Pons (tissue), 1 donor: ENCODE results near the gene ODAD4.
"Not testable (repeated sequence)": the region's sequence is repeated elsewhere in the genome, so short reads cannot be mapped to it uniquely, and the experiment has no call there.

ENCODE experiments used
- DNase-seq: peaks from one replicate; pipeline ENCODE4 v3.0.0-alpha.2; 2016; ENCODE audit warnings: low spot score

The ODAD4 gene

DNA sequence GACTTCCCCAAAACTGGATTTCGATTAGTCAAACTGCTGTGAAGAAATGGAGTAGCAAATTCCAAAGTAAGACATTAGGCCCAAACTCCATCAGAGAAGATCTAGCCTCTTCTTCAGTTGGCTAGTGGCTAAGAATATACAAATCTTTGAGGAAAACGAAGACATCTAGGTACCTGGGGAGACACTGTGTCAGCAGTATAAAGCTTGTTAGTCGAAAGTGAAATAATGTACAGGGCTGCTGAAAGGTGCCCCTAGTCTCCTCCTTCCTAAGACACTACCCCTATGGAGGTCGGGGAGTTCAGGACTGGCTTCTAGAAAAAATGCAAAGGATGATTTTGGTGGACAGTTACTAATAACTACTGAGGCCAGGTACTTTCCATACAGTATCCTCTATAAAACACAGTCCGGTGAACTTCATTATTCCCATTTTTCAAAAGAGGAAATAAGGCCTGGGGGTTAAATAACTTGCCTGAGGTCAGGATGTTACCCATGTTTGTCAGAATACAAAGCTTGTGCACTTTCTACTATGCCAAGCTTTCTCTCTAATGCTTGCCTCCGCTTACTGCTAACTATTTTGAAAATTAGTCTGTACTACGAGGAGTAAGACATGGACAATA is 71.9 kb downstream of the ODAD4 start:
- DNase-seq, result no peak

- peak; percentile 89 for DNase-seq
Observed at GRCh38 chr17:42002792-42003301, 72.4 kb downstream of the ODAD4 start.

DNA sequence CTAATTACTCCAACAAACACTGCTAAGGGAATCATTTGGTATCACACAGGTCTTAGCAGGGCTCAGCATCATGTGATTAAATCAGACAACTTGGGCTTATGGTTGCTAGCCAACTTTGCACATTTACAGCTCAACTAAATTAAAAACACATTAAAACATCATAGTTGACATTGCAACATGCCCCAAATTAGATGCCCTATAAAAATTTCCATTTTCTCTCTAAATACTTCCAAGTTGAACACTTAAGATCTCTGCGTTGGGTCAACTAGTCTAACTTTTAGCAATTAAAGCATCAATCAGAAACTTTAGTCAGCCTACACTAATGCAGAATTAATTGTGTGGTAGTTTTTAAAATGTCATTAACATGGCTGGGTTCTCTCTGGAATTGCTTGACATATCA is 74.7 kb downstream of the ODAD4 start:
- DNase-seq, result no peak

- peak; percentile 92 for DNase-seq
Observed at GRCh38 chr17:42009170-42009569, 78.8 kb downstream of the ODAD4 start.

DNA sequence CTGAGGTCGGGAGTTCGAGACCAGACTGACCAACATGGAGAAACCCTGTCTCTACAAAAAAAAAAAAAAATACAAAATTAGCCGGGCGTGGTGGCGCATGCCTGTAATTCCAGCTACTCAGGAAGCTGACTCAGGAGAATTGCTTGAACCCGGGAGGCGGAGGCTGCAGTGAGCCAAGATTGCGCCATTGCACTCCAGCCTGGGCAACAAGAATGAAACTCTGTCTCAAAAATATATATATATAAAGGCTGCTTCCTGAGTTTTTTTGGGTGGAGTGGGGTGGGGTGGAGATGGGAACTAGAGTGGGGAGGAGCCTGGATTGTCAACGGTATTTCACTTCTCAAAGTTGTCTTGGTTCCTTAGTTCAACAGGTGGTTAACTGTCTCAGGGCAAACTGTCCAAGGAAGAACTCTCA is 79.9 kb downstream of the ODAD4 start:
- not testable (repeated sequence) for DNase-seq

DNA sequence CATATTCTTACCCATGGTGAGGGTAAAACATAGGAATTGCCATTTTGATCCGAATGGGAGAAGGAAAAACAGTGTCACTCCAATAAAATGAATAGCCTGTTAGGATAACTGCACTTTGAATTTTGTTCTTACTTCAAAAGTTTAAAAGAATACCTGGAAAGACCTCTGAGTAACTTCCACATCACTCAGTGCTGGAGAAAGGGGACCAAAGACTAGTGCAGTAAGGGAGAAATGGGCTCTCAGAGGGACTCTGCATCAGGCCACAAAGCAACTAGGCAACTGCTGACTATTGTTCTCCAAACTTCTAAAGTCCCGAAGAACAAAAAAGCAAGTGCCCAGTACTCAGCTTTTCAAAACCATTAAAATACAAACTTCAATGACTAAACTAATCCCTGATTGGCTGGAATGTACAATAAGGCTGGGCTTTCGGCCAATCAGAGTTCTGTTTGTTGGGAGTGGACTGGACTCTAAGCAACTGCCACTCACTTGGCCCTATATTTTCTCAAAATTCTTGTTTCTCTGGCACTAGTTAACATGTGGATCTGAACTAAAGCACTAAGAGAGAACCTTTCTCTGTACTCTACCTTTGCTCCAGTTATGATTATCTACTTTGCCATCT is 80.6 kb downstream of the ODAD4 start:
- no peak for DNase-seq

- DNase-seq, result not testable (repeated sequence)
Observed at GRCh38 chr17:42012363-42012762, 81.9 kb downstream of the ODAD4 start.

DNA sequence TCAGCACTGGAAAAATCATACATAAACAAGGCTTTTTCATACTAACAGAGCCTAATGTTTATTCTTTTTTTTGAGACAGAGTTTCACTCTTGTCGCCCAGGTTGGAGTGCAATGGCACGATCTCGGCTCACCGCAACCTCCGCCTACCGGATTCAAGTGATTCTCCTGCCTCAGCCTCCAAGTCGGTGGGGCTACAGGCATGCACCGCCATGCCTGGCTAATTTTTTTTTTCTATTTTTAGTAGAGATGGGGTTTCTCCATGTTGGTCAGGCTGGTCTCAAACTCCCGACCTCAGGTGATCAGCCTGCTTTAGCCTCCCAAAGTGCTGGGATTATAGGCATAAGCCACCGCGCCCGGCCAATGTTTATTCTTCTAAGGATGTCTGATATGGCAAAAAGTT is 83.3 kb downstream of the ODAD4 start:
- not testable (repeated sequence) for DNase-seq
